ENCODE results near the gene SPEM2.

- no peak for TF ChIP-seq EZH2 (IDR thresholded peaks at IDR 0.05)
- no peak for TF ChIP-seq POLR2AphosphoS5 (IDR thresholded peaks at IDR 0.05; ENCODE audit: borderline replicate concordance, low read depth, low read length)
- TF ChIP-seq FOXP2 (optimal IDR thresholded peaks at IDR 0.05; ENCODE audit: control extremely low read depth, extremely low read length, insufficient read depth), result no peak
These were observed 41.4 kb downstream of the SPEM2 start for GRCh38 chr17:7466639-7467341.

All from SK-N-MC (cell line).